ENCODE results near the gene NXPH3.
"Not testable (repeated sequence)": the region's sequence is repeated elsewhere in the genome, so short reads cannot be mapped to it uniquely, and the experiment has no call there.

Gene NXPH3

DNA sequence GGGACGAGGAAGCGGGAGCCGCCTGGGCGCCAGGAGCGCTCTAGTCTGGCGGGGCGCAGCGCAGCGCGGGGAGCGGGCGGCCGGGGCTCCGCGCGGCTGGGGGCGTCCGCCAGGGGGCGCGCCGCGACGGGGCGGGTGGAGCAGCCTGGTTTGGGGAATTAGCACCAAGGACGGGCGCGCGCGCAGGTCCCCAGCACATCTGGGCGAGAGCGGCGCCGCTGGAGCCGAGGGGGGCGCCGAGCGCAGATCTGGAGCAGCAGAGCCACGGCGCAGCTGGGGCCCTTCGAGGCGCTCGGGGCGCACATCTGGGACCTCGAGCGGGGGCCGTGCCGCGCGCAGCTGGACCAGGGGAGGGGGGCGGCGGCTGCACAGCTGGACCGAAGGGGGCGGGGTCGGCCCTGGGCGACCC lies at the start of gene NXPH3:
NXPH3 (plus strand) TSS at position 193 of the 409 bp plus-strand sequence. CDS start 349 bp downstream, outside the sequence.
- peak; percentile 86 for DNase-seq

- peak; percentile 37 for DNase-seq
Observed at GRCh38 chr17:49527927-49528651, 47.6 kb upstream of the NXPH3 start.

DNA sequence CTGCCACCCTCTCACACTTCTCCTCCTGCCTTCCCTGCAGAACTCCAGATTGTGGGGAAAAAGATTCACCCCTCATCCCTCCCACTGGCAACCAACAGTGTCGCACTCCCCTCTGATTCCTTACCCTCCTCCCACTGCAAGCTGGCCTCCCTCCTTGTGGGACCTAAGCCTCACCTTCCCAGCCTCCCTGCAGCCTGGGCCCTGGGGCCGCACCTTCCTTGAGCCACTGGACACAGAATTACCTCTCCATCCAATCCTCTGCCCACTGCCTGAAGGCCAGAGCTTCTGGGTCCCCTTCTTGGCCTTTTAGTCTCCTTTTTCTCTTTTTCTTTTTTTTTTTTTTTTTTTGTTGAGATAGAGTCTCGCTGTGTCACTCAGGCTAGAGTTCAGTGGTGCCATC lies 46.7 kb upstream of the NXPH3 start:
- DNase-seq, result peak; percentile 37

- no peak for DNase-seq
Observed at GRCh38 chr17:49530118-49530517, 45.6 kb upstream of the NXPH3 start.

- DNase-seq, result no peak
Observed at GRCh38 chr17:49543860-49544259, 31.8 kb upstream of the NXPH3 start.

DNA sequence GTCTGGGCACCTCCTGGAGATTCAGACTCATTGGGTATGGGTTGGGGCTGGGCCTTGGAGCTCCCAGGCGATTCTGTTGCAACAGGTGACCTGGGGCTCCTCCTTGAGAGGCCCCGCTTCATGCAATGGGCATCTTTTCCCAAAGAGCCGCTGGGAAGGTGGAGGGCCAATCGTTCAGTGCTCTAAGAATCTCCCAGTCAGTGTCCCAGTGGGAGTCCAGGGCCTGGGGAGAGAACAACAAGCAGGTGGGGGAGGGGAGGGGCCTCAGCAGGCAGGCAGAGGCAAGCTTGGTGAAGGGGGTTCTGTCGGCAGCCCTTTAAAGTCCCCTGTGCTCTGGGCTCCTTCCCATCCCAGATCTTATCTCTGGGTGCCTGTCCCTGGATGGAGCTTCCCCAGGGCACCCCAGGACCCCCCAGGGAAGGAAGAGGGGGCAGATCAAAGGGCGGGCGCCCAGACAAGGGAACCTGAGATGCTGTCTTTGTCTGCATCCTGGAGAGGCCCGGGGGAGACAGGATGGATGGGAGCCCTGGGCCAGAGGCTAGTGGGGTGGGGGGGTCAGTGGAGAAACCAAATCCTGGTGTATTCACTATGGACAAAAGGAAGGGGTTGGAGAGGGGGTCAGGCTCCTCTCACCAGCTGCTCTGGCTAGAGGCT lies 30.5 kb upstream of the NXPH3 start:
- no peak for DNase-seq

- no peak for DNase-seq
Observed at GRCh38 chr17:49545806-49546545, 29.7 kb upstream of the NXPH3 start.

- DNase-seq, result no peak
Observed at GRCh38 chr17:49546546-49547535, 28.8 kb upstream of the NXPH3 start.

- DNase-seq, result no peak
Observed at GRCh38 chr17:49547566-49547965, 28.1 kb upstream of the NXPH3 start.

- no peak for DNase-seq
Observed at GRCh38 chr17:49548051-49548505, 27.6 kb upstream of the NXPH3 start.

DNA sequence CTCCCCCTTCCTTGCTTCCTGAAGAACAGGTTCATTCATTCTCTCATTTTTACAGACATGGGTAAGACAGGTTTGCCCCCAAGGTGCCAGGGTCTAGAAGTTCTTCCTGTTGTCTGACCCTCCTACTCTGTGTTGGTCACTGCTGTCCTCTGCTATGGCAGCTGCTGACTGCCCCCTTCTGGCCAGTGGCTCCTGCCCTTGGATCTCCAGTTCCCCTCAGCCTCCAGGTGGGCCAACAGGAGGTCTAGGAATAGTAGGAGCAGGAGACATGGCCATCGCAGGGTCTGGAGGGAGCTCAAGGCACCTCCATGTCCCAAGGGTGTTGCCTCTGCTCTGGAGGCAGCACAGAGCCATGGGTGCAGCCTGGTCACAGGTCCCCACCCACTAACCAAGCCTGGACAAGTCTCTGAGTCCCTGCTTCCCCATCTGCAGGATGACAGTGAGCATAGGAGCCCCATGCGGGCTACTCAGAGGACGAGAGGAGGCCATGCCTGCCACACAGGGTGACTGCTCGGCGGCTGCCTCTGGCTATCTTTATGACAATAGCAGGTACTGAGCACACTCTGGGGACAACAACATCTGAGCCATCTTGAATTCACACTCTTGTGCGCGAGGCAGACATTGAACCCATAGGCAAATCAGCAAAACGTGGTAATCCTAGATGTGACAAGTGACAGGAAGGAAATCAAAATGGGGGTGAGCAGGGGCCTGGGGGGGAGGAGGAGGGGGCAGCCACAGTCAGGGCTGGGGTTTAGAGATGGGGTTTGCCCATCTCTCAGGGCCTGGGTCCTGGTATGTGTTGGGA lies 27.0 kb upstream of the NXPH3 start:
- no peak for DNase-seq

- no peak for DNase-seq
Observed at GRCh38 chr17:49549311-49549605, 26.4 kb upstream of the NXPH3 start.

DNA sequence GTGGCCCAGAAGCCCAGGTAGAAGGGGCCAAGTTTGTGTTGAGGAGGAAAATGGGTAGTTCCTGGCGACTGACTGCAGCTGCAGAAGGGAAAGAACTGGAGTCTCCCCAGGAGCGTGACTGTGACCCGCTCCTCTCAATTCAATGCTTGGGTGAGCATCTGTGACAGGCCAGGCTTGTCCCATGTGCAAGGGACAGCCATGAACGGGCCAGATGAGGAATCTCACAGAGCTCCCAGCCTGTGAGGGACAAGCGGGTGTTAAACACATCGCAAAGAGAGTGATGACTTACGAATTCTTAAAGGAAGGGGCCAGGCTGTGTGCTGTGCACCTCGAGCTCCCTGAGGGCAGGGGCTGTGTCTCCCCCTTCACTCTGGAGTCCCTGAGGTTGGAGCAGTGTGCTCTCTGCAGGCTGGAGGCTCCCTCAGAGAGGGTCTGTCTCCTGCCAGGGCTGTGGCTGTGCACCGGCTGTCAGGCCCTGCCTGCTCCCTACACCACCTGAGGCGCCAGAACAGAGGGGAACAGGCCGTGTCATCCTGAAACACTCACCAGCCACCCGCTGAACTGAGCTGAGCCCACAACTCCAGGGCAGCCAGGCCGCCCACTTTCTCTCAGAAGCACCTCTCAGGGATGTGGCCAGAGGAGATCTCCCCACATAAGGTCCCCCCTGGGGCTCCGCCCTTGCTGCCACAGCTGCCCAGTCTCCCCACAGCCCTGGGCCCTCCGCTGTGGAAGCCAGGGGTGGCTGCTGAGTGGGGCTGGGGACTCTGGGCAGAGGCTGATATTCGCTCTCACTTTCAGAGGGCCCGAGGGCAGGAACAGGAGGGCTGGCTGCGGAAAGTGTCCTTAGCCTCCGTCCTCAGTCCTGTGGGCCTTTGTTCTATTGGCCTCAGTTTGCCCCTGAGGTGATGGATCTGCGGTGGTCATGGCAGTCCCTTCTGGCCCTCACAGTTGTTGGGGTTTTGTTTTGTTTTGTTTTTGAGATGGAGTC lies 25.7 kb upstream of the NXPH3 start:
- DNase-seq, result no peak

- not testable (repeated sequence) for DNase-seq
Observed at GRCh38 chr17:49550764-49551163, 24.9 kb upstream of the NXPH3 start.

GRCh38 chr17:49551221-49552069 lies 24.2 kb upstream of the NXPH3 start:
- no peak for DNase-seq

GRCh38 chr17:49552070-49552751 lies 23.5 kb upstream of the NXPH3 start:
- no peak for DNase-seq

- no peak for DNase-seq
Observed at GRCh38 chr17:49553676-49554335, 21.9 kb upstream of the NXPH3 start.
